GM21737 (cell line): ENCODE data around the gene TRAF7.
A peak's percentile ranks its signal among the peaks of the same experiment; 100 is the strongest.

Experiments
- ATAC-seq: cut with Tn5 transposase; IDR thresholded peaks from one replicate; pipeline ENCODE4 v1.9.1; 2021; ENCODE audit warnings: mild to moderate bottlenecking, moderate library complexity; ENCODE audit not compliant: unreplicated experiment

Gene TRAF7

DNA sequence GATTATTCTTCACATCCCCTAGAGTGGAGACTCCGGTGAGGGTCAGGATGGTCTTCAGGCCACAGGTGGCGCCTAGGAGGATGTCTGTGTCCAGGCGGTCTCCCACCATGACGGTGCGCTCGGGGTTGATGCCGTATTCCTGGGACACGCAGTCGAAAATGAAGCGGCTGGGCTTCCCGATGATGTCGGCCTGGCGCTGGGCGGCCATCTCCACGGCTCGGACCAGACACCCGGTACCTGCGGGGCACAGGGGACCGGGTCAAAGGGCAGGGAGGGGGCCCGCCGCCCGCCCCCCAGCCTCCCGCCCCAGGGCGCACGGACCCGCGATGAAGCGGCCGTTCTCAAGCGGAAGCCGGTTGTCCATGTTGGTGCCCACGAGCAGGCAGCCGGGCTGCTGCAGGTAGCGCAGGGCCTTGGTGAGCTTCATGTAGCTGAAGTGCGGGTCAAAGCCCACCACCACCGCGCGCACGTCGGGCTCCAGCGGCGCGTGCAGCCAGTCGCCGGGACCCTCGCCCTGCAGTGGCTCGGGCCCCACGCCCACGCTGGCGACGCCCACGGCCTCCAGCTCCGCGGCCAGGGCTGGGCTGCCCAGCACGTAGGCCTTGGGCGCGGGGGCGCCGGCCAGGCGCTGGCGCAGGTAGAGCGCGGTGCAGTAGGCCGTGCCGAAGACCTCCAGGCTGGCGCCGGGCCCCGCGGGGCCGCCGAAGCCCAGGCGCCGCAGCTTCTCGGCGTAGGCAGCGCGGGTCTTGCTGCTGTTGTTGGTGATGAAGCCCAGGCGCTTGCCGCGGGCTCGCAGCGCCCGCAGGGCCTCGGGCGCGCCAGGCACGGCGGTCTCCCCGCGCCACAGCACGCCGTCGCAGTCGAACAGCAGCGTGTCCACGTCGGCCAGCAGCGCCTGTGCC lies 58.5 kb downstream of the TRAF7 start:
- no peak for ATAC-seq

DNA sequence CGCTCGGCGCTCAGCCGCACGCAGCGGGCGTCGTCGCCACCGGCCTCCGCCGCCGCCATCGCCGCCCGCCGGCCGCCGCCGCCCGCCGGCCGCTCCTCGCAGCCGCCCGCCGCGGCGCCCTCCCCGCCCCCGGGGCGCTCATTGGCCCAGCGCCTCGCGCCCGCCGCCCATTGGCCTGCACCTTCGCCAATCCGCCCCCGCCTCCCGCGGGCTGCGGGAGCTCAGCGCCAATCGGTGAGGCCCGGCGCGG lies 59.1 kb downstream of the TRAF7 start, which contains the start of gene PGP:
Gene PGP, minus strand, starts transcription at position 122 of the 250 bp plus-strand sequence. Its CDS starts 63 bp downstream, at position 59.
- ATAC-seq, result peak; percentile 79

DNA sequence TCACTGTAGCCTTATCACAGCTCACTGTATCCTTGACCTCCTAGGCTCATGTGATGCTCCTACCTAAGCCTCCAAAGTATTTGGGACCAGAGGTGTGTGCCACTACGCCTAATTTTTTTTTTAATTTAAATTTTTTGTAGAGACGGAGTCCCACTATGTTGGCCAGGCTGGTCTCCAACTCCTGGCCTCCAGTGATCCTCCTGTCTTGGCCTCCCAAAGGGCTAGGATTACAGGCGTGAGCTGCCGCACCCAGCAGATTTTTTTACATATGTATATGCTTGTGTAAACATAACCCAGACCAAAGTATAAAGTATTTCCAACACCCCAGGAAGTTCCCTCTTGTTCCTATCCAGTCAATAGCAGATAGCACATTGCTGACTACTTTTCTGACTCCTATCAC lies 60.7 kb downstream of the TRAF7 start:
- no peak for ATAC-seq

DNA sequence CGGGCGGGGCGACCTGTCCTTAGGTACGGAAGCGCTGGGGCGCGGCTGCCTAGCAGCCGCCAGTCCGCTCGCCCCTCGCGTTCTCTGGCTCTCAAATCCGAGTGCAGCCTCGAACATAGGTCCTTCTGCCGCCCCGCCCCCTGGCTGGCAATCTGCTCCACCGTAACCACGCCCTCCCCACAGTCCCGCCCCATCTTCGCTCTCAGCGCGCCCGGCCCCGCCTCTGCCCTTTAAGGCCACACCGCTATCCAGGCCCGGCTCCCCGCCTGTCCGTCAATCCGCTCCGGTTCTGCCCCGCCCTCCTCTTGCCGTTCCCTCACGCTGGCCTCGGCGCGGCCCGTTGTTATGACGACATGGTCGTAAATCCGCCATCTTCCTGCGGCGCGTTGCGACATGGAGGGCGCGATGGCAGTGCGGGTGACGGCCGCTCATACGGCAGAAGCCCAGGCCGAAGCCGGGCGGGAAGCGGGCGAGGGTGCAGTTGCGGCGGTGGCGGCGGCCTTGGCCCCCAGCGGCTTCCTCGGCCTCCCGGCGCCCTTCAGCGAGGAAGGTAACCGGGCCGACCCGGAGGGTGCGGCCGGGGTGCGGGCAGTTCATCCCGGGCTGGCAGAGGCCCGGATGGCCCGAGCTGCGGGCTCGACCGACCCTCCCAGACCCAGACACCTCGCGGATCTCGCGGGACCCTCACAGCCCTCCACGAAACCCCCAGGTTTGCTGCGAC lies 67.8 kb downstream of the TRAF7 start, which contains the start of gene E4F1:
Gene E4F1, plus strand, starts transcription at position 371 of the 721 bp plus-strand sequence. Its CDS starts 23 bp downstream, at position 394.
- peak; percentile 95 for ATAC-seq

DNA sequence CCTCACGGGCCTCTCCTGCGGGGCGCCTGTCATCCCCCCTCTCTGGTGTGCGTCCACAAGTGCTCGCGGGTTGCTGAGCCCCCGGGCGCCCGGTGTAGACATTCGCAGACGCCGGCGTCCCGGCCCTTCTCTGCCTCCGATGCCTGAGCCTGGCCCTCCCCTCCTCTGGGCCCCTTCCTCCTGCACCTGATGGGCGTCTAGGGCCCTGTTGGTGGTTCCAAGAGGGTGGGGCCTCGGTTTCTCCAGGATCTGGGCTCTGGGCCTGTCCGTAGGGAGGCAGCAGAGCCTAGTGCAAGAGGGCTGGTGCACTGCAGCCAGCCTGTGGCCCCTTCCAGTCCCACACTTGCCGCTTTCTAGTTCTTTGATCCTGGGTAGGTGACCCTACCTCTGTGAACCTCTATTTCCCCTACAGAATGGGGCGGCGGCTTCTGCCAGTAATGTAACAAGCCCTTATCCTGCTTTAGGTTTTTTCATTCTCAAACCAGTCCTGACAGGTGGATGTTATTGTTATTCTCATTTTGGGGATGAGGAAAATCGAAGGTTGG lies 68.4 kb downstream of the TRAF7 start:
- ATAC-seq, result peak; percentile 13

DNA sequence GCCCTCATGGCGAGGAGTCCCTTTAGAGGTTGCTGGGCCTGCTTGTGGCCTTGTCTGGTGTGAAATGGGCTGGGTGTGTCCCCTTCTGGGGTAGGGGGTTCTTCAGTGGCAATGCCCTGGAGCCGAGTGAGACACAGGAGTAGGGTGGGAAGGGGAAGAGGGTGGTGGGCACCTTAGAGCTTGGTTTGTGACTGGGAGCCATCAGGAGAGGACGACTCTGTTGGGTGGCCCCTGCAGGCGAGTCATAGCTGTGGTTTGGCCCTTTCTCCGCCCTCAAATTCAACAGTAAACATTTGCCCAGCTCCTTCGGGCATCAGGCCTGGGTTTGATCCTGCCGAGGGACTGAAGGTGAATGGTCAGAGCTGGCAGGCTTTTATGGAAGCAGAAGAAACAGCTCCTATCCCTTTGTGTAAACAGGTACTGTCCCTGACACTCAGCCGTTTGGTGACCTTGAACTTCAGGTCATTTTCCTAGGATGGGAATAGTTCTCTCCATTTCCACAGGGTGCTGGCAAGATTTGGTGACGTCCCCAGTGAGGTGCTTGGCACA lies 70.7 kb downstream of the TRAF7 start:
- ATAC-seq, result no peak

DNA sequence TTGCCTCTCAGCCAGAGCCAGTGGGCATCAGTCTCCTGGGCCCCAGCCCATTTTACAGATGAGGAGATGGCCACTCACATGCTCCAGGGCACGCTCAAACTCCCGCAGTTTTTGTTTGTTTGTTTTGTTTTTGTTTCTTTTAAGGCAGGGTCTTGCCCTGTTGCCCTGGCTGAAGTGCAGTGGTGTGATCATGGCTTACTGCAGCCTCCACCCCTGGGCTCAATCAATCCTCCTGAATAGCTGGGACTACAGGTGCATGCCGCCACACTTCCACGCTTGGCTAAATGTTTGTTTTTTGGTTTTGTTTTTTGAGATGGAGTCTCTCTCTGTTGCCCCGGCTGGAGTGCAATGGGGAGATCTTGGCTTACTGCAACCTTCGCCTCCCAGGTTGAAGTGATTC lies 71.3 kb downstream of the TRAF7 start:
- no peak for ATAC-seq
